B cell (primary cell): ENCODE data around the gene OR52E1. TPM values are rescaled to one million over a fixed set of nuclear protein-coding genes. Genes with fewer than 3 reads are reported as not detected.

ENCODE experiments used
- ATAC-seq: fragments of 200-7000 bp; cut with Tn5 transposase; one replicate; pipeline ENCODE4 v1.10.0; 2021; ENCODE audit warnings: low read depth, mild to moderate bottlenecking, moderate number of reproducible peaks, moderate library complexity
- CTCF ChIA-PET: fragments of 350-600 bp; sonication (Branson Sonifier 250); formaldehyde crosslinking; loops from one replicate; lab custom pipeline; 2021; ENCODE audit warnings: antibody characterized with exemption, inconsistent platforms; lab: Charles Lee
- POLR2A ChIA-PET: fragments of 350-600 bp; sonication (Branson Sonifier 250); formaldehyde crosslinking; loops from one replicate; lab custom pipeline; 2021; ENCODE audit warnings: antibody characterized with exemption; lab: Charles Lee
- DNase-seq: peaks from one replicate; pipeline ENCODE4 v3.0.0; 2013
- H2AFZ ChIP-seq: 2 replicates; pipeline ENCODE4 v1.6.1; 2012; ENCODE audit warnings: mild to moderate bottlenecking, low read depth, low read length; ENCODE audit not compliant: insufficient read depth, poor library complexity, severe bottlenecking
- H3K27ac ChIP-seq, 2 donors: 1 replicate in 1 of 2; 2 replicates in 1 of 2; pipeline ENCODE4 v1.5.1; 2012 to 2013; ENCODE audit warnings: low read length in 2 of 2, mild to moderate bottlenecking in 2 of 2, moderate library complexity in 1 of 2
- H3K27me3 ChIP-seq, 4 experiments: fragments of 200-600 bp in 1 of 4; sonication (generic) in 1 of 4; replicated peaks in 1 of 4; 1 replicate in 2 of 4; 2 replicates in 2 of 4; pipeline versions ENCODE4 v1.6.1 to v1.7.0; 2013 to 2016; ENCODE audit warnings: low read length in 3 of 4, mild to moderate bottlenecking in 2 of 4, mixed read lengths in 1 of 4, moderate library complexity in 1 of 4; ENCODE audit not compliant: insufficient read depth in 4 of 4, control insufficient read depth in 3 of 4; ENCODE audit errors: control extremely low read depth in 1 of 4
- H3K36me3 ChIP-seq, 2 experiments: replicated peaks in 1 of 2; 1 replicate in 1 of 2; 2 replicates in 1 of 2; pipeline versions ENCODE4 v1.6.1 to v1.7.1; 2013; ENCODE audit warnings: low read length in 1 of 2; ENCODE audit not compliant: insufficient read depth in 2 of 2, control insufficient read depth in 1 of 2; ENCODE audit errors: control extremely low read depth in 1 of 2, extremely low read depth in 1 of 2
- H3K4me1 ChIP-seq, 2 donors: fragments of 200-600 bp in 1 of 2; sonication (generic) in 1 of 2; 1 replicate in 1 of 2; 2 replicates in 1 of 2; pipeline versions ENCODE4 v1.5.1 to v1.6.1; 2013 to 2017; ENCODE audit warnings: low read length in 2 of 2; ENCODE audit not compliant: control insufficient read depth in 2 of 2, insufficient read depth in 2 of 2
- H3K4me2 ChIP-seq: replicated peaks from 2 replicates; pipeline ENCODE3; 2012; ENCODE audit warnings: mild to moderate bottlenecking, low read depth, low read length; ENCODE audit not compliant: poor library complexity, severe bottlenecking
- H3K4me3 ChIP-seq, 5 experiments: fragments of 200-600 bp in 1 of 5; sonication (generic) in 1 of 5; 1 replicate in 3 of 5; 2 replicates in 2 of 5; pipeline versions ENCODE4 v1.5.1 to v1.7.0; 2011 to 2016; ENCODE audit warnings: low read length in 4 of 5, mild to moderate bottlenecking in 4 of 5, low read depth in 2 of 5, control low read depth in 1 of 5, moderate library complexity in 1 of 5; ENCODE audit not compliant: insufficient read depth in 1 of 5; ENCODE audit errors: control extremely low read depth in 1 of 5, extremely low read depth in 1 of 5
- H3K79me2 ChIP-seq: fragments of 200-600 bp; sonication (generic); one replicate; pipeline ENCODE4 v1.6.0; 2016; ENCODE audit warnings: low read length; ENCODE audit not compliant: control insufficient read depth, insufficient read depth
- H3K9ac ChIP-seq: fragments of 200-600 bp; sonication (generic); 2 replicates; pipeline ENCODE4 v1.6.1; 2017; ENCODE audit warnings: mild to moderate bottlenecking, low read length, moderate library complexity
- H3K9me3 ChIP-seq, 3 donors: one replicate each; pipeline versions ENCODE4 v1.6.1 to v1.7.1; 2013; ENCODE audit warnings: low read length in 2 of 3; ENCODE audit not compliant: control insufficient read depth in 2 of 3, insufficient read depth in 1 of 3; ENCODE audit errors: control extremely low read depth in 1 of 3
- H4K20me1 ChIP-seq: 2 replicates; pipeline ENCODE4 v1.6.0; 2012; ENCODE audit warnings: mild to moderate bottlenecking, low read length; ENCODE audit not compliant: insufficient read depth, control insufficient read depth, poor library complexity, severe bottlenecking
- H3K27ac Mint-ChIP-seq: one replicate; pipeline ENCODE4 v1.8.0; 2021; ENCODE audit warnings: mixed read lengths
- H3K27me3 Mint-ChIP-seq: one replicate; pipeline ENCODE4 v1.8.0; 2021; ENCODE audit warnings: mixed read lengths
- H3K4me1 Mint-ChIP-seq: one replicate; pipeline ENCODE4 v1.8.0; 2021; ENCODE audit warnings: mixed read lengths
- H3K4me3 Mint-ChIP-seq: one replicate; pipeline ENCODE4 v1.8.0; 2021; ENCODE audit warnings: mixed read lengths
- H3K9me3 Mint-ChIP-seq: one replicate; pipeline ENCODE4 v1.8.0; 2022; ENCODE audit warnings: mixed read lengths; ENCODE audit not compliant: insufficient read depth
- CTCF ChIP-seq: fragments of 200-600 bp; IDR thresholded peaks from one replicate; pipeline ENCODE4 v1.8.0; 2022; ENCODE audit warnings: antibody characterized with exemption, mild to moderate bottlenecking
- EZH2 ChIP-seq: IDR thresholded peaks from 2 replicates; pipeline ENCODE4 v1.6.1; 2012; ENCODE audit warnings: borderline replicate concordance, low read depth, mild to moderate bottlenecking, moderate library complexity, low read length; ENCODE audit not compliant: insufficient read depth, poor library complexity, severe bottlenecking
- WGBS: methylation state at CpG from one replicate; pipeline ENCODE4 v1.1.5; 2013; ENCODE audit warnings: missing lambda C conversion rate; ENCODE audit not compliant: insufficient coverage; 5-methylcytosine and 5-hydroxymethylcytosine counted together
- intact Hi-C: fragments of 100-400 bp; cut with micrococcal nuclease; formaldehyde crosslinking; loops from one replicate; pipeline ENCODE4 v1.10.0; 2022
- polyA plus RNA-seq: library from polyadenylated mRNA; depleted of rRNA; stranded (reverse); fragments of >200 nt; gene quantifications from 2 replicates; pipeline ENCODE4 v1.2.3, GENCODE V29; 2012
- total RNA-seq, 2 donors: library from RNA; stranded (reverse); fragments of 120-200 nt in 1 of 2; gene quantifications; 1 replicate in 1 of 2; 2 replicates in 1 of 2; pipeline versions ENCODE4 v1.2.3 to v1.2.4, GENCODE V29; 2013 to 2022

Gene OR52E1
- total and polyA plus RNA-seq, 2 donors (not counting 1 experiment from before 2014, with no cell fraction given): not detected

GRCh38 chr11:5090668-5091067, 21.3 kb downstream of the OR52E1 start:
- TF ChIP-seq EZH2 (no peak), CTCF (no peak)
- no peak overlapping the region for H3K4me3 Mint-ChIP-seq

GRCh38 chr11:5092821-5093585, 23.6 kb downstream of the OR52E1 start:
- no peak overlapping the region for H3K4me2 ChIP-seq
- DNase-seq (no peak), ATAC-seq (no peak)
- H3K27ac ChIP-seq: no peak overlapping the region
- TF ChIP-seq EZH2 (no peak), CTCF (no peak)
- ChIA-PET POLR2A (no interaction called here), CTCF (no interaction called here)
- no peak overlapping the region for H3K4me3 ChIP-seq
- H3K9me3 ChIP-seq: no peaks in the 10 kb centered on the region
- Mint-ChIP-seq H3K9me3 (no peaks in the 10 kb centered on the region), H3K4me1 (no peaks in the 10 kb centered on the region), H3K4me3 (no peak overlapping the region), H3K27ac (no peak overlapping the region), H3K27me3 (peaks cover 10% of the 10 kb centered on the region)
- intact Hi-C loops: no loop called here
- H3K4me1 ChIP-seq: no peaks in the 10 kb centered on the region
- H3K27me3 ChIP-seq: no peaks in the 10 kb centered on the region
- WGBS: 100% methylated on average over 1 of the region's 8 CpGs
- H3K79me2 ChIP-seq: no peaks in the 10 kb centered on the region
- H3K9ac ChIP-seq: no peak overlapping the region
- no peak overlapping the region for H2AFZ ChIP-seq
- no peaks in the 10 kb centered on the region for H3K36me3 ChIP-seq
- no peaks in the 10 kb centered on the region for H4K20me1 ChIP-seq

More at GRCh38 chr11:5090668-5091067, 21.3 kb downstream of the OR52E1 start:
- DNase-seq: no peak
- ChIA-PET CTCF (no interaction called here), POLR2A (no interaction called here)
- peaks cover 8% of the 10 kb centered on the region for H3K27me3 Mint-ChIP-seq
- Histone ChIP-seq H3K9ac (no peak overlapping the region), H3K4me2 (no peak overlapping the region), H3K36me3 (no peaks in the 10 kb centered on the region), H3K27ac (no peak overlapping the region), H4K20me1 (no peaks in the 10 kb centered on the region), H3K4me3 (no peak overlapping the region), H2AFZ (no peak overlapping the region), H3K27me3 (no peaks in the 10 kb centered on the region), H3K9me3 (no peaks in the 10 kb centered on the region), H3K4me1 (no peaks in the 10 kb centered on the region), H3K79me2 (no peaks in the 10 kb centered on the region)
- H3K9me3 Mint-ChIP-seq: no peaks in the 10 kb centered on the region
- no peaks in the 10 kb centered on the region for H3K4me1 Mint-ChIP-seq
- intact Hi-C loops: no loop called here
- ATAC-seq: no peak
- no peak overlapping the region for H3K27ac Mint-ChIP-seq
- 90% methylated on average over 1 of the region's 1 CpG for WGBS
